DMS 273 (cell line): ENCODE data around the gene LZTR1.
"Not testable (repeated sequence)": the region's sequence is repeated elsewhere in the genome, so short reads cannot be mapped to it uniquely, and the experiment has no call there.

Experiments used
- DNase-seq: peaks from one replicate; lab custom pipeline; 2025; ENCODE audit not compliant: unreplicated experiment; lab: John Stamatoyannopoulos, UW

Gene LZTR1

GRCh38 chr22:20965104-20965887 lies 16.8 kb upstream of the LZTR1 start:
- DNase-seq: no peak

GRCh38 chr22:20965888-20966855 lies 15.9 kb upstream of the LZTR1 start:
- no peak for DNase-seq

GRCh38 chr22:20966883-20967696 lies 15.0 kb upstream of the LZTR1 start, which contains the start of gene AIFM3:
Gene AIFM3 (plus strand): TSS chr22:20967255. CDS start chr22:20967945, 690 bp downstream.
- DNase-seq: no peak

GRCh38 chr22:20967697-20968211 lies 14.3 kb upstream of the LZTR1 start:
- DNase-seq: no peak

- DNase-seq: no peak
These were observed 13.7 kb upstream of the LZTR1 start for GRCh38 chr22:20968281-20968977.

GRCh38 chr22:20970939-20971657 lies 11.0 kb upstream of the LZTR1 start:
- DNase-seq: peak; percentile 47

- not testable (repeated sequence) for DNase-seq
These were observed 9.9 kb upstream of the LZTR1 start for GRCh38 chr22:20972014-20972694.

- no peak for DNase-seq
These were observed 9.0 kb upstream of the LZTR1 start for GRCh38 chr22:20972933-20973577.

GRCh38 chr22:20973634-20974286 lies 8.3 kb upstream of the LZTR1 start:
- no peak for DNase-seq

GRCh38 chr22:20974336-20974955 lies 7.7 kb upstream of the LZTR1 start:
- no peak for DNase-seq

- no peak for DNase-seq
These were observed 6.4 kb upstream of the LZTR1 start for GRCh38 chr22:20975541-20976290.

GRCh38 chr22:20976291-20976877 lies 5.7 kb upstream of the LZTR1 start:
- no peak for DNase-seq

GRCh38 chr22:20977019-20977418 lies 5.1 kb upstream of the LZTR1 start:
- no peak for DNase-seq

- no peak for DNase-seq
These were observed 4.5 kb upstream of the LZTR1 start for GRCh38 chr22:20977516-20978170.

GRCh38 chr22:20978419-20978818 lies 3.7 kb upstream of the LZTR1 start:
- DNase-seq: no peak
